ENCODE measurements around the gene PRDM1. TPM values are rescaled to one million over a fixed set of nuclear protein-coding genes. Genes with fewer than 3 reads are reported as not detected.

PRDM1 gene
- total RNA-seq (ENCODE audit: unreplicated experiment): 19.6 TPM
- long read RNA-seq, partial matches to known transcripts: 1 of 1 reads
- long read RNA-seq, other reads (novel, unspliced or antisense): 0 of 1 reads

DNA sequence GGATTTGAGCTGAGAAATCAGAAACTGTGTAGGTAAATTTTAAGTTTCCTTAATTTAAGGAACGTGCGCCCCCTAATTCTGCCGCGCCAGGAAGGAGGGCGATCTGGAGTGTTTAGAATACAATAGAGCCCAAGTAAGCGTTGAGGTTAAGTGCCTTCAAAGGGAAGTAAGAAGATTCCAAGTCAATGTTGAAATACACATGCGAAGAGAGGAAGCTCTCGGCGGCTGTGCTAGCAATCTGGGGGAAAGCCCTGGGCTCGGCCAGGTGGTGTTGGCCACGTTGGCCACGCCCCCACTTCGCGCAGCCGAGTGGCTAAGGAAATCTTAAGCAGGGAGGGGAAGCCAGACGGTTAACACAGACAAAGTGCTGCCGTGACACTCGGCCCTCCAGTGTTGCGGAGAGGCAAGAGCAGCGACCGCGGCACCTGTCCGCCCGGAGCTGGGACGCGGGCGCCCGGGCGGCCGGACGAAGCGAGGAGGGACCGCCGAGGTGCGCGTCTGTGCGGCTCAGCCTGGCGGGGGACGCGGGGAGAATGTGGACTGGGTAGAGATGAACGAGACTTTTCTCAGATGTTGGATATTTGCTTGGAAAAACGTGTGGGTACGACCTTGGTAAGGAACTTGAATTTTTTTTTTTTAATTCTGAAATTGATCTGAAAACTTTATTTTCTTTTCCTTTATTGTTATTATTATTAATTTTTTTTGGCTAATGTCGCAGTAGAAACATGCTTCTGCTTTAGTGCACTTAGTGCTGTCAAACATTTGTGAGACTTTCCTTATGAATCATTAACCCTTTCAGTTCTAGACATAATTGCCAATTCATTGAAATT lies at the start of gene PRDM1:
PRDM1 (plus strand) TSS at position 353 of the 830 bp plus-strand sequence; CDS start at position 571, 218 bp downstream.
- peak within 1 kb of the TSS; percentile 94 for H3K4me3 Mint-ChIP-seq (ENCODE audit: unreplicated experiment)
- DNase-seq (ENCODE audit: low spot score): peak; percentile 88
- H3K36me3 Mint-ChIP-seq (ENCODE audit: low read depth, unreplicated experiment): no peaks in the 10 kb centered on the region
- TF ChIP-seq, protein P1, sequence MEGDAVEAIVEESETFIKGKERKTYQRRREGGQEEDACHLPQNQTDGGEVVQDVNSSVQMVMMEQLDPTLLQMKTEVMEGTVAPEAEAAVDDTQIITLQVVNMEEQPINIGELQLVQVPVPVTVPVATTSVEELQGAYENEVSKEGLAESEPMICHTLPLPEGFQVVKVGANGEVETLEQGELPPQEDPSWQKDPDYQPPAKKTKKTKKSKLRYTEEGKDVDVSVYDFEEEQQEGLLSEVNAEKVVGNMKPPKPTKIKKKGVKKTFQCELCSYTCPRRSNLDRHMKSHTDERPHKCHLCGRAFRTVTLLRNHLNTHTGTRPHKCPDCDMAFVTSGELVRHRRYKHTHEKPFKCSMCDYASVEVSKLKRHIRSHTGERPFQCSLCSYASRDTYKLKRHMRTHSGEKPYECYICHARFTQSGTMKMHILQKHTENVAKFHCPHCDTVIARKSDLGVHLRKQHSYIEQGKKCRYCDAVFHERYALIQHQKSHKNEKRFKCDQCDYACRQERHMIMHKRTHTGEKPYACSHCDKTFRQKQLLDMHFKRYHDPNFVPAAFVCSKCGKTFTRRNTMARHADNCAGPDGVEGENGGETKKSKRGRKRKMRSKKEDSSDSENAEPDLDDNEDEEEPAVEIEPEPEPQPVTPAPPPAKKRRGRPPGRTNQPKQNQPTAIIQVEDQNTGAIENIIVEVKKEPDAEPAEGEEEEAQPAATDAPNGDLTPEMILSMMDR (IDR thresholded peaks at IDR 0.05; ENCODE audit: unreplicated experiment): peak; percentile 26
- no peaks in the 10 kb centered on the region for H3K9me3 Mint-ChIP-seq (ENCODE audit: unreplicated experiment)
- H3K27me3 Mint-ChIP-seq (ENCODE audit: unreplicated experiment): no peaks in the 10 kb centered on the region
- peaks cover 75% of the 10 kb centered on the region for H3K4me1 Mint-ChIP-seq (ENCODE audit: unreplicated experiment)
- H3K27ac Mint-ChIP-seq (ENCODE audit: unreplicated experiment): peak within 1 kb of the TSS; percentile 98

- Mint-ChIP-seq H3K4me3 (ENCODE audit: unreplicated experiment) (no peak overlapping the region), H3K27ac (ENCODE audit: unreplicated experiment) (no peak overlapping the region), H3K4me1 (ENCODE audit: unreplicated experiment) (no peaks in the 10 kb centered on the region), H3K36me3 (ENCODE audit: low read depth, unreplicated experiment) (no peaks in the 10 kb centered on the region), H3K27me3 (ENCODE audit: unreplicated experiment) (no peaks in the 10 kb centered on the region), H3K9me3 (ENCODE audit: unreplicated experiment) (peaks cover 7% of the 10 kb centered on the region)
- DNase-seq (ENCODE audit: low spot score): no peak
- TF ChIP-seq, protein P1 (IDR thresholded peaks at IDR 0.05; ENCODE audit: unreplicated experiment): no peak
Measured at GRCh38 chr6:106037060-106037459, 49.1 kb upstream of the PRDM1 start.

DNA sequence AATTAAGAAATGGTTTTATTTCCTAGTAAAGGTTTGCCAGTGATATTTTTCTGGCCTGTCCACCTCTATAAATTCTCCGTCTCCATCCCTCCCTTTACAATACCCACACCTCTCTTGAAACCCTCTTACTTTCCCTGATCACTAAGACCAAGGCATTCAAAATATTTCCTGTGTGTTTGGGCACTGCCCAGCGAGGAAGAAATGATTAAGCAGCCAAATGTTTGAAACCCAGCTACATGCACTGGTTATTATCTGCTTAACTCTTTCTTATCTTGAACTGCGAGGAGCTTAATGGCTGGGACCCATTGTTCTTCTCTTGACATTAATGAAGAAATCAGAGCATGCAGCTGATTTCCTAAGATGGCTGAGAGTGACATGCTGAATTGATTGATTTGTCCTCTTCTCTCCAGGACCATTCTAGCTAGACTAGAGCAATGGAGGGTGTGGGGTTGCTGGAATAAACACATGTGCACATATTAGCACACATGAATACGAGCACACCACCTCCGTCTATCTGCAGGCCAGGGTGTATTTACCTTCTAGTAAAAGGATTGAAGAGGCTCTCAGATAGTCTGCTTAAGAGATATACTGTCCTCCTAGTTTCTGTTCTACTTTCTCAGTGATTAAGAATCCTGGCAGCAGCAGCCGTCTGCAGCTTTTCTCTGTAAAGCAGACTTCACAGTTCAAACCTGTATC lies 46.1 kb upstream of the PRDM1 start:
- TF ChIP-seq, protein P1 (IDR thresholded peaks at IDR 0.05; ENCODE audit: unreplicated experiment): no peak
- no peak for DNase-seq (ENCODE audit: low spot score)
- H3K9me3 Mint-ChIP-seq (ENCODE audit: unreplicated experiment): peaks cover 7% of the 10 kb centered on the region
- no peak overlapping the region for H3K27ac Mint-ChIP-seq (ENCODE audit: unreplicated experiment)
- no peaks in the 10 kb centered on the region for H3K36me3 Mint-ChIP-seq (ENCODE audit: low read depth, unreplicated experiment)
- H3K4me1 Mint-ChIP-seq (ENCODE audit: unreplicated experiment): no peaks in the 10 kb centered on the region
- no peak overlapping the region for H3K4me3 Mint-ChIP-seq (ENCODE audit: unreplicated experiment)
- no peaks in the 10 kb centered on the region for H3K27me3 Mint-ChIP-seq (ENCODE audit: unreplicated experiment)

DNA sequence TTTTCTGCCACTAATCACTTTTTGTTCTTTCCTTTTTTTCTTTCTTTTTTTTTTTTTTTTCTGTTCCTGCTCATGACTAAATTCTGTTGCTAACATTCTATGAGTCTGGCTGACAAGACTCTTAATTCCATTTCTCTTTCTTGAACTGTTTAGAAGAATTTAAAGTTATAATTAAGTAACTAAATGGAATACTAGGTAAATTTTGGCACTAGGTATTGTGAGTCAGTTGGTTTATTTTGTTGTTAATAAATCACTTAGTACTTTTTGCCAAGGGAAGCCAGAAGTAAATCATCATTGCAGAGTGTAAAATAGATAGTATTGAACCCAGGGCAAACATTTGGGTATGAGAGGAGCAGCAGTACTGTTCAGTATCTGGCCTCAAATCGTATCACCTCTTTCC lies 42.0 kb upstream of the PRDM1 start:
- H3K27ac Mint-ChIP-seq (ENCODE audit: unreplicated experiment): no peak overlapping the region
- no peaks in the 10 kb centered on the region for H3K4me1 Mint-ChIP-seq (ENCODE audit: unreplicated experiment)
- peaks cover 5% of the 10 kb centered on the region for H3K27me3 Mint-ChIP-seq (ENCODE audit: unreplicated experiment)
- H3K4me3 Mint-ChIP-seq (ENCODE audit: unreplicated experiment): no peak overlapping the region
- no peak for DNase-seq (ENCODE audit: low spot score)
- TF ChIP-seq, protein P1 (IDR thresholded peaks at IDR 0.05; ENCODE audit: unreplicated experiment): no peak
- no peaks in the 10 kb centered on the region for H3K36me3 Mint-ChIP-seq (ENCODE audit: low read depth, unreplicated experiment)
- no peaks in the 10 kb centered on the region for H3K9me3 Mint-ChIP-seq (ENCODE audit: unreplicated experiment)
